Thyroid gland (tissue), 4 donors: ENCODE data around the gene SHROOM3. TPM values are rescaled to one million over a fixed set of nuclear protein-coding genes. Genes with fewer than 3 reads are reported as not detected.
A peak's percentile ranks its signal among the peaks of the same experiment; 100 is the strongest.

Experiments used
- DNase-seq, 2 donors: peaks; one replicate each; pipeline ENCODE4 v3.0.0-alpha.2; 2019
- H3K27ac ChIP-seq, 3 donors: fragments of 200-600 bp; sonication (generic); 1 replicate in 2 of 3; 2 replicates in 1 of 3; pipeline ENCODE4 v1.5.1; 2016 to 2019; ENCODE audit warnings: mild to moderate bottlenecking in 1 of 3, moderate library complexity in 1 of 3
- H3K27me3 ChIP-seq: fragments of 200-600 bp; sonication (generic); one replicate; pipeline ENCODE4 v1.5.1; 2019
- H3K36me3 ChIP-seq, 2 donors: fragments of 200-600 bp; sonication (generic); one replicate each; pipeline ENCODE4 v1.5.1; 2016 to 2019
- H3K4me1 ChIP-seq, 2 donors: fragments of 200-600 bp; sonication (generic); one replicate each; pipeline ENCODE4 v1.5.1; 2017 to 2019
- H3K4me3 ChIP-seq, 3 donors: fragments of 200-600 bp; sonication (generic); replicated peaks in 1 of 3; 1 replicate in 2 of 3; 2 replicates in 1 of 3; pipeline ENCODE4 v1.5.1; 2016; ENCODE audit warnings: mild to moderate bottlenecking in 1 of 3
- H3K9me3 ChIP-seq: fragments of 200-600 bp; sonication (generic); one replicate; pipeline ENCODE4 v1.5.1; 2017
- POLR2A ChIP-seq, 2 donors: fragments of 450-650 bp; IDR thresholded peaks; one replicate each; pipeline ENCODE4 v1.6.1; 2017; ENCODE audit warnings: antibody characterized with exemption in 2 of 2, mild to moderate bottlenecking in 2 of 2, moderate library complexity in 1 of 2
- WGBS, 2 donors: methylation state at CpG; one replicate each; pipeline ENCODE4 v1.1.5; 2017; 5-methylcytosine and 5-hydroxymethylcytosine counted together
- intact Hi-C: fragments of 100-400 bp; cut with DNase I; formaldehyde crosslinking; loops from one replicate; pipeline ENCODE4 v1.15.1; 2023
- total RNA-seq, 4 donors: library from RNA; depleted of rRNA; stranded (reverse); fragments of >200 nt; gene quantifications; one replicate each; pipeline ENCODE4 v1.2.3, GENCODE V29; 2016
- TF ChIP-seq, protein P1 (sequence below), 6 experiments: fragments of 200-600 bp in 3 of 6; fragments of 450-650 bp in 3 of 6; sonication (generic) in 3 of 6; IDR thresholded peaks; one replicate each; pipeline ENCODE4 v1.5.1; 2016 to 2019; ENCODE audit warnings: antibody characterized with exemption in 6 of 6, mild to moderate bottlenecking in 2 of 6, inconsistent platforms in 1 of 6, moderate library complexity in 1 of 6

Gene SHROOM3
- total RNA-seq, 4 donors from 2014 or later, result 41.7 to 77.8 (median 62.0) TPM

DNA sequence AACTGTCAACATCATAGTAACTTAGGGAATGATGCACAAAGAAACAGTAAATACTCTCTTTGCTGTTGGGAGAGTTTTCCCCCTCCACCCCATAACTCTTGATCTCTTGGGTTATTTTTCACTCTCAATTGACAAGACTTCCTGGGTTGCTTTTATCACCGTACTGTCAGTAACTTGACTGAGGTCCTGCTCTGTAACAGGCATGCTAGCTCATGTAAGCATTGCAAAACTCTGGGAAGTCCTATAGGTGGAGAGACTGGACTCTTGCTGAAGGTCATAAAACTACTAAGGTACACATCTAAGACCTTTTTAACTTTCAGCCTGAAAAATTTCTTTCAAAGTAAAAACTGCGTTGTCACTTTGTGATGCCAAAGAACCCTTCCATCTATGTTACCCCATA, 10.9 kb downstream of the SHROOM3 start:
- Histone ChIP-seq H3K27ac (no peak overlapping the region), H3K36me3 (no peaks in the 10 kb centered on the region), H3K4me3 (no peak overlapping the region), H3K27me3 (no peaks in the 10 kb centered on the region), H3K4me1 (peaks cover 0 to 7% of the 10 kb centered on the region in 2 donors), H3K9me3 (no peaks in the 10 kb centered on the region)
- DNase-seq, result no peak
- TF ChIP-seq, protein P1, sequence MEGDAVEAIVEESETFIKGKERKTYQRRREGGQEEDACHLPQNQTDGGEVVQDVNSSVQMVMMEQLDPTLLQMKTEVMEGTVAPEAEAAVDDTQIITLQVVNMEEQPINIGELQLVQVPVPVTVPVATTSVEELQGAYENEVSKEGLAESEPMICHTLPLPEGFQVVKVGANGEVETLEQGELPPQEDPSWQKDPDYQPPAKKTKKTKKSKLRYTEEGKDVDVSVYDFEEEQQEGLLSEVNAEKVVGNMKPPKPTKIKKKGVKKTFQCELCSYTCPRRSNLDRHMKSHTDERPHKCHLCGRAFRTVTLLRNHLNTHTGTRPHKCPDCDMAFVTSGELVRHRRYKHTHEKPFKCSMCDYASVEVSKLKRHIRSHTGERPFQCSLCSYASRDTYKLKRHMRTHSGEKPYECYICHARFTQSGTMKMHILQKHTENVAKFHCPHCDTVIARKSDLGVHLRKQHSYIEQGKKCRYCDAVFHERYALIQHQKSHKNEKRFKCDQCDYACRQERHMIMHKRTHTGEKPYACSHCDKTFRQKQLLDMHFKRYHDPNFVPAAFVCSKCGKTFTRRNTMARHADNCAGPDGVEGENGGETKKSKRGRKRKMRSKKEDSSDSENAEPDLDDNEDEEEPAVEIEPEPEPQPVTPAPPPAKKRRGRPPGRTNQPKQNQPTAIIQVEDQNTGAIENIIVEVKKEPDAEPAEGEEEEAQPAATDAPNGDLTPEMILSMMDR (IDR thresholded peaks at IDR 0.05), result no peak
- no peak for TF ChIP-seq POLR2A (IDR thresholded peaks at IDR 0.05)
- intact Hi-C loops, result loop anchor here (10.0 kb wide), 1 partner anchor 309 kb away; no protein-coding TSS in a partner anchor
- WGBS, 2 donors, result 95 to 98% methylated on average over 2 of the region's 2 CpGs

DNA sequence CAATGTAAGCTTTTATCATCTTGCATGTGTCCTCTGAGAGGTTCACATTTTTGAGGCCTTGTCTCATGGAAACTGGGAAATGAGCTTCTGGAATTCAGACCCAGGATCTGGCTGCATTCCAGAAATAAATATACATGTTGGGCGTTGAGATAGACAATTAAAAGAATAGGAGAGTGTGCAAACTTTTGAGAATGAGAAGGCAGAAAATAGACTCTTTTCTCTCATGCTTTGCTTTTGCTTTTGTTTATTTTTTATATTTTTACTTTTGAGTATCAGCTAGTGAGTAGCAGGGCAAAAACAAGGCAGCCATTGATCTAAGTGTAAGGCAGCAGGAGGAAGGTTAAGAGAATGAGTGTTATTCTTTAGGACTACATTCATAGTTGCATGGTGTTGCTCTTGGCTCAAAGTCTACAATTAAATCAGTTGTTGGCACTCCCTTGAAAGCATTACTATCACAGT, 12.4 kb downstream of the SHROOM3 start:
- H3K27me3 ChIP-seq, result no peaks in the 10 kb centered on the region
- H3K36me3 ChIP-seq, result no peaks in the 10 kb centered on the region
- TF ChIP-seq, protein P1 (IDR thresholded peaks at IDR 0.05), result no peak
- no peak for TF ChIP-seq POLR2A (IDR thresholded peaks at IDR 0.05)
- H3K27ac ChIP-seq, result no peak overlapping the region
- H3K4me1 ChIP-seq, result peaks cover 0 to 7% of the 10 kb centered on the region in 2 donors
- WGBS, 2 donors, result 47 to 54% methylated on average over 1 of the region's 1 CpG
- intact Hi-C loops, result loop anchor here (10.0 kb wide), 1 partner anchor 307 kb away; no protein-coding TSS in a partner anchor
- DNase-seq, result no peak
- H3K9me3 ChIP-seq, result no peaks in the 10 kb centered on the region
- no peak overlapping the region for H3K4me3 ChIP-seq

DNA sequence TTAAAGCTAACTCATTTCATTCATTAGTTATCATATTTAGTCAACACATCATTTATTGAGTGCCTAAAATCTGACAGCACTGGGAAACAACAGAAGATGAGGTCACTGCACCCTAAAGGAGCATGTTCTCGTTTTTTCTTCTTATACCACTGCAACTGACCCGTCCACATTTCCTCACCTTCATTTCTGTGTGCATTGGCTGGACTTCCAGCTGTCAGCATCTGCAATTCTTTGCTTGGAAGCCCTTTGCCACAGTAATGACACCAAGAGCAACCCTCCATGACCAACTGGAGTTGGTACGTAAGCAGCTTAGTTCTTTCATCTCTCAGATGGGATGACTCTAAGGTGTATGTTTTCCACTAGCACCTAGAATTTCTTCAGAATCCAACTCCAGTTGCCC, 13.2 kb downstream of the SHROOM3 start:
- intact Hi-C loops, result loop anchor here (10.0 kb wide), 1 partner anchor 307 kb away; no protein-coding TSS in a partner anchor
- Histone ChIP-seq H3K36me3 (no peaks in the 10 kb centered on the region), H3K4me1 (peaks cover 0 to 7% of the 10 kb centered on the region in 2 donors), H3K27ac (no peak overlapping the region), H3K4me3 (no peak overlapping the region), H3K27me3 (no peaks in the 10 kb centered on the region), H3K9me3 (no peaks in the 10 kb centered on the region)
- TF ChIP-seq, protein P1 (IDR thresholded peaks at IDR 0.05), result no peak
- TF ChIP-seq POLR2A (IDR thresholded peaks at IDR 0.05), result no peak
- 90 to 95% methylated on average over 3 of the region's 3 CpGs for WGBS, 2 donors
- no peak for DNase-seq

DNA sequence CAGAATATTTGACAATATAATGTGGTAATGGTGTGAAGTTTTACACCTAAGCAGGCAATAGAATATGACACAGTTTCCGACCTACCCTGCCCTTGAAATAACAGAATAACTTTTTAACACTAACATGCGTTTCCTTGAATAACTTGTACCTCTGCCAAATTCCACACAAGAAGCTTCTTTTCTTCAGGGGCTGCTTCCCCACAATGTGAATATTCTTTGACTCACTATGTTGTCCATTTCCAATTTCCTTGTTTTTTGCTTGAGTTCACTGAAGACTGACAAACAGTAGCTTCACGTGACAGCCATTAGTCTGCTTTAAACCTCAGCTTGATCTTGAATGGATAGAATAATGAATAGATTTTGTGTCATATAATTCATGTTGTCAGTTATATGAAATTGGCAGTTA, 14.3 kb downstream of the SHROOM3 start:
- no peak for DNase-seq
- no peak overlapping the region for H3K4me3 ChIP-seq
- 34 to 42% methylated on average over 3 of the region's 3 CpGs for WGBS, 2 donors
- H3K27me3 ChIP-seq, result no peaks in the 10 kb centered on the region
- TF ChIP-seq, protein P1 (IDR thresholded peaks at IDR 0.05), result no peak
- no peak for TF ChIP-seq POLR2A (IDR thresholded peaks at IDR 0.05)
- no peak overlapping the region for H3K27ac ChIP-seq
- intact Hi-C loops, result loop anchor here (10.0 kb wide), 1 partner anchor 305 kb away; no protein-coding TSS in a partner anchor
- H3K36me3 ChIP-seq, result no peaks in the 10 kb centered on the region
- no peaks in the 10 kb centered on the region for H3K9me3 ChIP-seq
- peaks cover 0 to 7% of the 10 kb centered on the region in 2 donors for H3K4me1 ChIP-seq

DNA sequence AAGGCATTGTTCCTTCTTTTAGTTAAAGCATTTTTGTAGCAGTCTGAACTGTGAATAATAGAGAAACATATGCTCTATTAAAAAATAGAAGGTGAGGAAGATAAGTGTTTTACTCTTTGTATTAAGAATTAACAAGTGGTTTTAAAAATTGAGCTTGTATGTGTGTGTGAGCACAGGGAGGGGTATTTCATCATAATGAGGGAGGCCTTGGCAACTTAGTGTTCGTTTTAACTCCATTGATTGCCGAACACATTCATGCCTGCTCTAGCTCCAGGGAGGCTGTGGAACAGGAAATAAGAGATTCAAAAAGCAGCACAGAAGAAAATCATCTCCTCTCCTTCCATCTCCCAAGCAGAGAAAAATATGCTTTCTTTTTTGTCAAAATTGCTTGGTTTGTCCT, 14.8 kb downstream of the SHROOM3 start:
- Histone ChIP-seq H3K4me1 (peaks cover 0 to 7% of the 10 kb centered on the region in 2 donors), H3K36me3 (no peaks in the 10 kb centered on the region), H3K9me3 (no peaks in the 10 kb centered on the region), H3K27ac (peak overlapping the region in 1 of 3 donors; percentile 13), H3K27me3 (no peaks in the 10 kb centered on the region), H3K4me3 (no peak overlapping the region)
- no peak for TF ChIP-seq POLR2A (IDR thresholded peaks at IDR 0.05)
- TF ChIP-seq, protein P1 (IDR thresholded peaks at IDR 0.05), result no peak
- no peak for DNase-seq
- intact Hi-C loops, result loop anchor here (10.0 kb wide), 1 partner anchor 305 kb away; no protein-coding TSS in a partner anchor
- WGBS, 2 donors, result 67 to 80% methylated on average over 2 of the region's 2 CpGs
